GM12874 (cell line): Measurements from ENCODE around the gene LILRA6.
A peak's percentile ranks its signal among the peaks of the same experiment; 100 is the strongest.

Experiments used
- TF ChIP-seq, protein P1 (sequence below): IDR thresholded peaks from 2 replicates; pipeline ENCODE4 v1.5.1; 2011; ENCODE audit warnings: low read depth, mild to moderate bottlenecking, control low read depth, low read length, moderate library complexity; ENCODE audit not compliant: insufficient read depth

The LILRA6 gene

DNA sequence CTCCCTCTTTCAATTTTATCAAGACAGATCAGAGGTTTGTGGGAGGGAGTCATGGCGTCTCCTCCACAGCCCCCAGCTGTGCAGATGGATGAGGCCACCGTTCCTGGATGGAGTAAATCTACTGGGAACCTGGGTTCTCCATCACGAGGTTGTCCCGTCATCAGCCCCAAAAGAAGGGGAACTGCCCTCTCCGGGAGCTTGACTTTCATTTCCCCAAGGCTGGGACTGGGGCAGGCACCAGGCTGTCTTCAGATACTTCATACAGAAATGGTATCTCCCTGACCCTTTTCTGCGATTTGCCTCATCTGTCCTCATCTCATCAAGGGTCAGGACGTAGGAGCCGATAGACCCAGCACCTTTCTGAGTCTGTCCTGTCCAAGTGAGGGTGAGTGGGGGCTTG lies 28.5 kb upstream of the LILRA6 start:
- TF ChIP-seq, protein P1, sequence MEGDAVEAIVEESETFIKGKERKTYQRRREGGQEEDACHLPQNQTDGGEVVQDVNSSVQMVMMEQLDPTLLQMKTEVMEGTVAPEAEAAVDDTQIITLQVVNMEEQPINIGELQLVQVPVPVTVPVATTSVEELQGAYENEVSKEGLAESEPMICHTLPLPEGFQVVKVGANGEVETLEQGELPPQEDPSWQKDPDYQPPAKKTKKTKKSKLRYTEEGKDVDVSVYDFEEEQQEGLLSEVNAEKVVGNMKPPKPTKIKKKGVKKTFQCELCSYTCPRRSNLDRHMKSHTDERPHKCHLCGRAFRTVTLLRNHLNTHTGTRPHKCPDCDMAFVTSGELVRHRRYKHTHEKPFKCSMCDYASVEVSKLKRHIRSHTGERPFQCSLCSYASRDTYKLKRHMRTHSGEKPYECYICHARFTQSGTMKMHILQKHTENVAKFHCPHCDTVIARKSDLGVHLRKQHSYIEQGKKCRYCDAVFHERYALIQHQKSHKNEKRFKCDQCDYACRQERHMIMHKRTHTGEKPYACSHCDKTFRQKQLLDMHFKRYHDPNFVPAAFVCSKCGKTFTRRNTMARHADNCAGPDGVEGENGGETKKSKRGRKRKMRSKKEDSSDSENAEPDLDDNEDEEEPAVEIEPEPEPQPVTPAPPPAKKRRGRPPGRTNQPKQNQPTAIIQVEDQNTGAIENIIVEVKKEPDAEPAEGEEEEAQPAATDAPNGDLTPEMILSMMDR: no peak

DNA sequence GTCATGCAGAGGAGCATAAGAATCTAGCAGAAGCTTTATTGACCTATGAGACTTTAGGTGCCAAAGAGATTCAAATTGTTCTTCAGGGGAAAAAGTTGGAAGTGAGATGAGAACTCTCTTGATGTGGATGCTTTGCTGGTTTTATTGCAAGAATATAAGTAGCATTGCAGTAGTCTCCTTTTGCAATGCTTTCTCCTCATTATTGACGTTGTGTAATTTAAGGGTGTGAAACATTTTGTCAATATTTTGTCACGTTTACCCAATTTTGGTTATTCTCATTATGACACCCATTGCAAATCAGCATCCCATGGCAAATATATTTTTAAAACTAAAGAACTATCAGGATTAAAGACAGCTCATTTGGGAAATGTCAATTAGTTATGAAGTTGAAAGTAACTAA lies 26.3 kb upstream of the LILRA6 start:
- TF ChIP-seq, protein P1: no peak

DNA sequence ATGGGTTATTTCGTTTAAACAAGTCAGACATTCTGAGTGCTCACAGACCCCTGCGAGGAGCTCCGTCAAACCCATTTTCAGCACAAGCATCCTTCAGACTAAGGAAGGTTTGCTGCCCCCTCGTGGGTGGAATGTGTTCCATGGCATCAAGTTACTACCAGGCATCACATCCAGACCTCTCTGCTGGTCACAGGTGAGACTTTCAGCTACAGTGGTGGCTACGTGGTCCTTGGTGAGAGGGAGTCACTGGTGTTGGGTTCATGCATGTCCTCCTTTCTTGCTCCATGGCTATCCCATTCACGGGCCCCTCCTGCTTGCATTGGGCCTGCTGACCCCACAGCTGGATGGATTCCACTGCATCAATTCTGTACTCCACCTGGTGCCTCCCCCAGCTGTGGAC lies 23.5 kb upstream of the LILRA6 start:
- TF ChIP-seq, protein P1: peak; percentile 83

DNA sequence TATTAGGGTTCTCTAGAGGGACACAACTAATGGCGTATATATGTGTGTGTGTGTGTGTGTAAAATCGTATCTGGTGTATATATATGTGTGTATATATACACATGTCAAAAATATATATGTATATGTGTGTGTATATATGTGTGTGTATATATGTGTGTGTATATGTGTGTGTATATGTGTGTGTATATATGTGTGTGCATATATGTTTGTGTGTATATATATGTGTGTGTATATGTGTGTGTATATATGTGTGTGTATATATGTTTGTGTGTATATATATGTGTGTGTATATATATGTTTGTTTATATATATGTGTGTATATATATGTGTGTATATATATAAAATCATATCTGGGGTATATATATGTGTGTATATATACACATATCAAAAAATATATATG lies 19.9 kb upstream of the LILRA6 start:
- TF ChIP-seq, protein P1: no peak

DNA sequence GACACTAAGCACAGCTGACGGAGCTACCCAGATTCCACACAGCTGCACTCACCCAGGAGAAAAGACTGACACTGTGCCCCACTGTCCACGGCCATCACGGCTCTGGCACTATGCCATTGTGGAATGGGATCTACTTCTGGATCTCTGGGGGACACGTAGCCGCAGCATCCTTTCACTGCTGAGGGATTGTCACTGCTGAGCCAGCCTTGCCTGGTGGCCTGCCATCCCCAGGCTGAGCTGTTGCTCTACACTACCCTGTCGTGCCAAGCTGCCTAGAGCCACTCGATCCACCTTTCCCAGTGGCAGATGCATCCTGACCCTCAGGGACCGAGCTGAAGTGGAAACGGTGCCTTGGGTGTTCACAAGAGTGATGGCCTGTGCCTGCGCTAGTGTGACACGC lies 19.5 kb upstream of the LILRA6 start:
- TF ChIP-seq, protein P1: no peak

DNA sequence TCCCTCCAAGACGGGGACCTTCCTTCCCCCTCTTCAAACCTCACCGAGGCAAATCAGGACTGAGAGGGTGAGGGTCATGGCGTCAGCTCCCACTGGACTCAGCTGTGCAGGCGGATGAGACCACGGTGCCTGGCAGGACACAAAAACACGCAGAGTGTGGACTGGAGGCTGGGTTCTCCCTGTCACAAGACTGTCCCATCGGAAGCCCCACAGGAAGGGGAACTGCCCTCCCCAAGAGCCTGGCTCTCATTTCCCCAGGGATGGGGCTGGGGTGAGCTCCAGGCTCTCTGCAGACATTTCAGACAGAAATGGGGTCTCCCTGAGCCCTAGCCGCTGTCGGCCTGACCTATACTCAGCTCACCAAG lies 14.5 kb upstream of the LILRA6 start, which contains the start of gene LILRB5:
TSS of gene LILRB5 (minus strand) at position 158 of the 365 bp plus-strand sequence. CDS start at position 78, 80 bp downstream.
- TF ChIP-seq, protein P1: no peak

DNA sequence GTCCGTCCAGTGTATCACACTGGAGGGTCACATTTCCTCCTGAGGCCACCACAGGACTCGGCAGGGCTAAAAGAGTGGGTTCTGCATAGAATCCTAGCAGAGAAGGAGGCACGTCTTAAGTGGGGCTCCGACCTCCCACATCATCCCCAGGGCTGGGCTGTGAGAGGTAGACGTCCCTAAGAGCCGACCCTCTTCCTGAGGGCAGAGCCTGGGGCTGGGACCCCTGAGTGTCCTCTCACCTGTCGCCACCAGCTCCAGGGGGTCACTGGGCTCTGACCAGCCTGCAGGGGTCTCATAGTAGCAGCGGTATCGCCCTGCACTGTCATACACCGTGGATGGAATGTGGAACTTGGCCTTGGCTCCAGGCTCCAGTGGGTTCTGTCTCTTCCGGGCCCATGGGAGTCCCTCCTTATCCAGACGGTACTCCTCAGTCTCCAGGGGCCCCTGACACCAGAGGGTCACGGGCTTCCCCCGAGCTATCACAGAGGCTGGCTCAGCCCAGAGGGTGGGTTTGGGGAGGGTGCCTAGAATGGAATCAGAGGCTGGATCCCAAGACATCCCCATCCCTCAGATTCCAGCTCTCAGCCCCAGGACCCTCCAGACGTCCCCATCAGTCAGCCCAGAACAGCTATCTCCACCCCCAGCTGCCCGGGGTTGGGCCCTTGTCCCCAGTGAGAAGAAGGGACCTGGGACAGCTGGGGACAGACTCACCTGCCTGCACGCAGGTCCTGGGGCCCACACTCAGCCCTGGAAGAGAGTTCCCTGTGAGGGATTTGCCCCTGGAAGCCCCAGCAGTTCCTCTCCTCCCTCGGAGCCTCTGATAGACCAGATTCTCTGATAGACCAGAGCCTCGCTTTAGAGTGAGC lies 13.9 kb upstream of the LILRA6 start:
- TF ChIP-seq, protein P1: no peak
